A172 (cell line): ENCODE results near the gene ASGR2. TPM values are rescaled to one million over a fixed set of nuclear protein-coding genes. Genes with fewer than 3 reads are reported as not detected.
A peak's percentile ranks its signal among the peaks of the same experiment; 100 is the strongest.

ENCODE experiments used
- DNase-seq: peaks from one replicate; pipeline ENCODE4 v3.0.0-alpha.2; 2015; ENCODE audit warnings: low spot score
- total RNA-seq: library from RNA; depleted of rRNA; stranded (reverse); fragments of >200 nt; shearing (Covaris generic); gene quantifications from 2 replicates; pipeline ENCODE4 v1.2.3, GENCODE V29; 2014; rRNA removed

Gene ASGR2
- total RNA-seq, 1 experiment from 2014 or later = not detected

DNA sequence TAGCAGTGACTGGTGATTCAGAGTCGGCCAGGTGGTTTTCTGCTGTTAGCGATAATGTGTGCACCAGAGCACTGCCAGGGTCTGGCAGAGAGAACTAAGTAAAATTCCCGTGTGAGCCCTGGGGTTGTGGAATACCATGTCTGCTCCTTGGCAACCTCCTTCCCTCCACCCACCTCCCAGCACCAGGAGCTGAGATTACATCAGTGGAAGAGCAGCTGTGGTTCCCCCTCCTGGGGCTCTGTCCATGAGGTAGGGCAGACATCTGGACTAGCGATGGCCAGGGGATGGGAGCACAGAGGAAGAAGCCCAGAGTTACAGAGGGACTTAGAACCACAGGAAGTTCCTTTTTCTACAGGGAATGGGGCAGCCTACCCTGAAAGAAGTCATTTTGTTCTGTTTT is 50.4 kb downstream of the ASGR2 start:
- peak; percentile 58 for DNase-seq

DNA sequence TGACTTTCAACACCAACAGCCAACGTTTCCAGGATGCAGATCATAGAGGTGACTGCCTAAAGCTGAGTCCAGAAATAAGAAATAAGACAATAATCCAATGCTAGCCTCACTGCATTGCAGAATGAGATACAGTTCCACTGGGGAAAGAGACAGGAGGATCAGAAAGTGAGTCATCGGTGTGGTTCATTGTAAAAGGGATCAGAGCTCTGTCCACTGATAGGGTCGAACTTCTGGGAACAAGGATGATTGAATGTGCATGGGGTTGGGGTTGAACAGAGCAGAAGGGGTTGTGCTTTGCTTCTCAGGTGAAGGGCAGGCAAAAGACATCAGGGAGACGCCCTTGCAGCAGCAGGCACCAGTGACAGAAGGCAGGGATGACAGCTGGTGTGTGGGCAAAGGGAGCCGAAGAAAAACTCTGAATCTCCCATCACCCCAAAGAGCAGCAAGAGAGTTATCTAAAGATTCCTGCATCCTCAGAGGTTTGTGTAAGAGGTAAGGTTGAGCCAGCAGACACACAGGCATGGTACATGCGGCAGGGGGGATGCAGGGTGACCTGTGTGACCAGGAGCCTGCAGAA is 51.0 kb downstream of the ASGR2 start:
- DNase-seq = peak; percentile 34

DNA sequence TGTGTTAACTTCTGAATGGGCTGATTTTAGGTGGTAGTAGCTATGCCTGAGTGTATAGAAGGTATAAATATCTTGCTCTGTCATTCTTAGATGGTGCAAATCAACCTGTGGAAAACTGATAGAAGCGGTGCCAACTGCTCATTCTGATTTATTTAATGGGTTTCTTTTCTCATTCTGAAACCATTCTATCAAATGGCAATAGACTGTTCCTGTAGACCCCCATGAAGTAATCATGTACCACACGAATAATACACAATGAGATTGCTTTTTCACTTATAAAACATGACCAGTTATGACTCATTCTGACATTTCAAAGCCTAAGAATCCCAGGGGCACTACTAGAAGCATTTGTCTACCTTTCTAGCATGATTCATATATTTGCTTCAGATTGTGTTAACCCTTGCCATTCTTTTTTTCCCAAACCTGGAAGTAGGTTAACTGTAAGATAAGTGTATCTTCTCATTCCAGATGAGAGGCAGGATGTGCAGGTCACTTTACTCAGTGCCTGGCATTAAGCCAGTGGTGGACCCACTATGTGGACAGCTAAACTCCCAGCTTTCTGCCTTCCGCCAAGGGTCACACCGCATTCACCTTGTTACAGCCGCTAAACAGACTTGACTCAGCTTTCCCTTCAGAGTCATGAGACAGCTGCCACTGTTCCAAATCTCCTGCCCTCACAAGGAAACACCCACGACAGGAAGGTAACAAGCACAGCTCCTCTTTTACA is 54.3 kb downstream of the ASGR2 start:
- peak; percentile 97 for DNase-seq

GRCh38 chr17:7058831-7059447 is 55.7 kb downstream of the ASGR2 start:
- DNase-seq = peak; percentile 56

DNA sequence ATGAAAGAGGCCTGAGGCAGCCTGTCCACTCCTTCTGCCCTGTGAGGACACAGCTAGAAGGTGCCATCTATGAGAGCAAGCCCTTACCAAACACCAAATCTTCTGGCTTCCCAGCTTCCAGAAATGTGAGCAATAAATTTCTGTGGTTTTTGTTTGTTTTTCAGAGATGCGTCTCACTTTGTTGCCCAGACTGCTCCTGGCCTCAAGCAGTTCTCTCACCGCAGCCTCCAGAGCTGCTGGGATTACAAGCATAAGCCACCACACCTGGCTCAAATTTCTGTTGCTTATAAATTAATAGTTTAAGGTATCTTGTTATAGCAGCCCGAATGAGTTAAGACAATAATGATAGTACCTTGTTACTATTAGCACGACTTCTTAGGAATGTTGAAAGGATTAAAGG is 58.2 kb downstream of the ASGR2 start:
- peak; percentile 62 for DNase-seq

Other genes with a start within 250 kb of the ASGR2 start
- not detected in 2 replicates for gene ALOX12, start 118.8 kb downstream of the ASGR2 start, total RNA-seq
- 220 and 249 TPM in 2 replicates for gene RNASEK, start 102.2 kb downstream of the ASGR2 start, total RNA-seq
- 0.07 TPM in 1 of 2 replicates, not detected in the other for gene BCL6B, start 91.8 kb downstream of the ASGR2 start, total RNA-seq
- gene SLC16A13, start 78.8 kb downstream of the ASGR2 start, total RNA-seq = 0.74 and 1.9 TPM in 2 replicates
- gene SLC16A11, start 70.7 kb downstream of the ASGR2 start, total RNA-seq = not detected in 2 replicates
- gene CLEC10A, start 34.6 kb downstream of the ASGR2 start, total RNA-seq = not detected in 2 replicates
- 0.86 and 0.98 TPM in 2 replicates for gene ASGR1, start 64.5 kb upstream of the ASGR2 start, total RNA-seq
- gene DLG4, start 105.0 kb upstream of the ASGR2 start, total RNA-seq = 7.2 and 7.3 TPM in 2 replicates
- 278 and 349 TPM in 2 replicates for gene ACADVL, start 105.1 kb upstream of the ASGR2 start, total RNA-seq
- gene DVL2, start 119.7 kb upstream of the ASGR2 start, total RNA-seq = 65.1 and 82.4 TPM in 2 replicates
- 59.5 and 75.3 TPM in 2 replicates for gene PHF23, start 124.6 kb upstream of the ASGR2 start, total RNA-seq
- 144 and 238 TPM in 2 replicates for gene GABARAP, start 127.6 kb upstream of the ASGR2 start, total RNA-seq
- 34.2 and 36.9 TPM in 2 replicates for gene CTDNEP1, start 136.9 kb upstream of the ASGR2 start, total RNA-seq
- 102 and 104 TPM in 2 replicates for gene ELP5, start 137.4 kb upstream of the ASGR2 start, total RNA-seq
- gene CLDN7, start 147.7 kb upstream of the ASGR2 start, total RNA-seq = 1.2 TPM in 1 of 2 replicates, not detected in the other
- gene SLC2A4, start 166.9 kb upstream of the ASGR2 start, total RNA-seq = not detected in 2 replicates
- 0.86 and 1.1 TPM in 2 replicates for gene YBX2, start 179.8 kb upstream of the ASGR2 start, total RNA-seq
- 844 and 911 TPM in 2 replicates for gene EIF5A, start 192.8 kb upstream of the ASGR2 start, total RNA-seq
- 100 and 114 TPM in 2 replicates for gene GPS2, start 200.5 kb upstream of the ASGR2 start, total RNA-seq
- 9.8 and 12.2 TPM in 2 replicates for gene NEURL4, start 214.5 kb upstream of the ASGR2 start, total RNA-seq
- 0.90 and 4.1 TPM in 2 replicates for gene ACAP1, start 221.7 kb upstream of the ASGR2 start, total RNA-seq
- 13.9 and 19.5 TPM in 2 replicates for gene KCTD11, start 237.3 kb upstream of the ASGR2 start, total RNA-seq
- gene TMEM95, start 240.3 kb upstream of the ASGR2 start, total RNA-seq = not detected in 2 replicates